DMS79 (cell line): Measurements from ENCODE around the gene PRKG2.
"Not testable (repeated sequence)": the region's sequence is repeated elsewhere in the genome, so short reads cannot be mapped to it uniquely, and the experiment has no call there.

ENCODE experiments used
- DNase-seq: peaks from one replicate; lab custom pipeline; 2025; lab: John Stamatoyannopoulos, UW

The PRKG2 gene, protein sequence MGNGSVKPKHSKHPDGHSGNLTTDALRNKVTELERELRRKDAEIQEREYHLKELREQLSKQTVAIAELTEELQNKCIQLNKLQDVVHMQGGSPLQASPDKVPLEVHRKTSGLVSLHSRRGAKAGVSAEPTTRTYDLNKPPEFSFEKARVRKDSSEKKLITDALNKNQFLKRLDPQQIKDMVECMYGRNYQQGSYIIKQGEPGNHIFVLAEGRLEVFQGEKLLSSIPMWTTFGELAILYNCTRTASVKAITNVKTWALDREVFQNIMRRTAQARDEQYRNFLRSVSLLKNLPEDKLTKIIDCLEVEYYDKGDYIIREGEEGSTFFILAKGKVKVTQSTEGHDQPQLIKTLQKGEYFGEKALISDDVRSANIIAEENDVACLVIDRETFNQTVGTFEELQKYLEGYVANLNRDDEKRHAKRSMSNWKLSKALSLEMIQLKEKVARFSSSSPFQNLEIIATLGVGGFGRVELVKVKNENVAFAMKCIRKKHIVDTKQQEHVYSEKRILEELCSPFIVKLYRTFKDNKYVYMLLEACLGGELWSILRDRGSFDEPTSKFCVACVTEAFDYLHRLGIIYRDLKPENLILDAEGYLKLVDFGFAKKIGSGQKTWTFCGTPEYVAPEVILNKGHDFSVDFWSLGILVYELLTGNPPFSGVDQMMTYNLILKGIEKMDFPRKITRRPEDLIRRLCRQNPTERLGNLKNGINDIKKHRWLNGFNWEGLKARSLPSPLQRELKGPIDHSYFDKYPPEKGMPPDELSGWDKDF

GRCh38 chr4:81214881-81215868 lies at the start of gene PRKG2:
PRKG2 (minus strand) TSS chr4:81215222; CDS start chr4:81205047, 10,175 bp downstream.
- DNase-seq, result no peak

- no peak for DNase-seq
Measured at GRCh38 chr4:81260443-81261101, 45.5 kb upstream of the PRKG2 start.

DNA sequence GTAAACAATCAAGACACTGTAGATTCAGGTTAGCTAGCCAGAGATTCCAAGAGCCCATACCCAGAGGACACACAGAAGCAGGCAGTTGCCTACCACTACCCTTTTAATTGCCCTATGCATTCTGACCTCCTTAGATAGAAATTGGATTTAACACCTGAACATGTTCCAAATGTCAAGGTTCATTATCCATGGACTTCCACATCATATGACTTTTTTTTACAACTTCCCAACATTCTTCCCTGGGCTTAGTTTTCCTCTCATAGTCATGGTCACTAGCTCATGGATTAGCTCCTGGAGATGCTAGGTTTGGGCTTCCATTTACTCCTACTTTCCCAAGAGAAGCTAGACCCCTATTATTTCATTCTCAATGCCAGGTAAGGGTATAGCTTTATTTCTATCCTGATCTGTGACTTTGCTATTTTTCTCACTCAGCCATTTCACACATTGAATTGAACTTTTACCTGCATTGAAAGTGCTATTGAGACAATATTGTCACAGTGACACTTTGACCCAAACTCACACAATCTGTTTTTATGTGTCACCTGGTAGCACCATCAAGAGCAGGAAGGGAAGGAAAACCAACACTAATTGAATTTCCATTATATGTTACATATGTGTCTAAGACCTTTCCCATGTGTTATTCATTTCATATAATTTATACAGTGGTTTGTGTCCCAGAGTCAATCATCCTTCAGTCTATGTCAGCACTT lies 44.0 kb upstream of the PRKG2 start:
- no peak for DNase-seq

- no peak for DNase-seq
Measured at GRCh38 chr4:81257816-81258215, 42.8 kb upstream of the PRKG2 start.

- no peak for DNase-seq
Measured at GRCh38 chr4:81257021-81257420, 42.0 kb upstream of the PRKG2 start.

DNA sequence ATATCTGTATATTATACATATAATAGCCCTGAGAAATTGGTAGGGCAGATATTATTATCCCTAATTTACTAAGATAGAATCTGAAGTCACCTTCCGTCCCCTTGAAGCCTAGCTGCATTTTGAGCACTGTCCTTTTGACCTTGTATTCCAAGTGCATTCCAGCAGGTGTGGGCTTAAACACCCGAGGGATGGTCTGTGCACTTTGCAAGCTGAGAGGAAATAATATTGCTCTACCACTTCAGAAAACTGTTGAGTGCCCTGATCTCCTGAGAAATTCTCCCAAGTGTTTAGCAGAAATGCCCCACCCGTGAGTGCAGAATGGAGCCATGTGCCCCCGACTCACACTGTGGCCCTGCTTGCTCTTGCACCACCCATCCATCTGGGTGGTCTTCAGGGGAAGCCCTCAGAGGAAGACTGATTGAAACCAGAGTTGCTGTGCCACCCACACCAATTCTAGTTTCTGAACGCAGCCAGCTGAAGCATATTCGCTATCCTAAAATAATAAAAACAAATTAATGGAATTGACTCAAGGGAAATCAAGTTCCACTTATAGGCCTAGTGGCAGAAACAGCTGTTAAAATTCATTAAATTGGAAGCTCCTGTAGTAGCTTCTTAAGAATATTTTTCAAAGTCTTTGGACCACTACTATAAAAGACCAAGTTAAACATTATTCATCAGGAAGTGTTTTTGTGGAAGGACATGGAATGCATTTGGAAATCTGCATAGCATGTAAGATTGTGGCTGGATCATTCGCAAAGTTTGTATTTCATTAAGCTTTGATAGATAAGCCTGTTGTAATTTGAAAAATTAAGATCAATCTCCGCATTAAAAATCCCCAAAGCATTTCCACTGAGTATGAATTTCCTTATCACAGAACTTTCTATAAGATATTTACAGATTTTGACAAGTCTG lies 41.3 kb upstream of the PRKG2 start:
- no peak for DNase-seq

DNA sequence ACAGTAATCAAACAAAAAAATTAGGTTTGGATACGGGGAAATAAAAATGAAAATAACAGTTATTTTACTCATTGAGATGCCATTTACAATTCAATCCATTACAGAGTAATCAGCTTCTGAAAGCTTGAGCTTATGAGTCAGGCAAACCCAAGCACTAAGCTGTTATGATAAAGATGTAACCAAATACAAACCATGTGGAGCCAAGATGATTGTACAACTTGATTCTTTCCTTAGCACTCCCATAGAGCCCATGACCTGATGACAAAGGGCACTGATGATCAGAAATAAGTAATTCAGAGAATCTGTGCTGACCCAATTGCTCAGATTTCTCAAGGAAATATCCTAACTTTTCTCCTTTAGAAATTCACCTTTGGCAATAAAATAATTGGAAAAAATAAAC lies 40.5 kb upstream of the PRKG2 start:
- no peak for DNase-seq

GRCh38 chr4:81250430-81250829 lies 35.4 kb upstream of the PRKG2 start:
- no peak for DNase-seq

GRCh38 chr4:81245218-81246009 lies 30.4 kb upstream of the PRKG2 start:
- DNase-seq, result no peak

DNA sequence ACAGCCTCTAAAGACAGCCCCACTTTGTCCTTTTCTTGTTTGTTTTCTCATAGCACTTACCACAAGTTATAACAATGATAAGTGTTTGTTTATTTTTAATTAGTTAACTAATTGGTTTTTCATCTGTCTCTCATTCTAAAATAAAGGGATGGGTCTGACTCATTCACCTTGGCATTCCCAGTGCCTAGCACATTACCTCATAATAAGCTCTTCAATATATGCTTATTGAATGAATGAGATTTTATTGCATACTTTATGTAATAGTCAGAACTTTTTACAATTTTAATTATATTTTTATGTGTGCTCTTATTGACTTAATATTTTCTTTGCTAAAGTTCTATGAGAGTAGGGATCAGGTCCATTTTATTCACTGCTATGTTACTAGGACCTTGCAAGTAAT lies 22.8 kb upstream of the PRKG2 start:
- DNase-seq, result no peak

GRCh38 chr4:81235982-81236749 lies 21.1 kb upstream of the PRKG2 start:
- no peak for DNase-seq

DNA sequence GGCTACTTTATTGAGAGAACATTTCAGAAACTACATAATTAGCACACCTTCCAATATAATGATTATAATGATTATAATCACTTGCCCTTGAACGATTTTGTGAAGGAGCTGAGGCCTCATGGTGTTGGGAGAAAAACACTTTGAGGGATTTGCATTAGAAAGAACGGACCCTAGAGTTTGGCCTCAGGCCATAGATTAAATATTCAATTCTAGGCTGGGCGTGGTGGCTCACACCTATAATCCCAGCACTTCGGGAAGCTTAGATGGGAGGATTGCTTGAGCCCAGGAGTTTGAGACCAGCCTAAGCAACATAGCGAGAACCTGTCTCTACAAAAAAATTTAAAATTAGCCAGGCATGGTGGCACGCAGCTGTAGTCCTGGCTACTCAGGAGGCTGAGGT lies 12.9 kb upstream of the PRKG2 start:
- no peak for DNase-seq

- DNase-seq, result no peak
Measured at GRCh38 chr4:81227138-81227537, 12.1 kb upstream of the PRKG2 start.

- DNase-seq, result no peak
Measured at GRCh38 chr4:81225252-81225651, 10.2 kb upstream of the PRKG2 start.

DNA sequence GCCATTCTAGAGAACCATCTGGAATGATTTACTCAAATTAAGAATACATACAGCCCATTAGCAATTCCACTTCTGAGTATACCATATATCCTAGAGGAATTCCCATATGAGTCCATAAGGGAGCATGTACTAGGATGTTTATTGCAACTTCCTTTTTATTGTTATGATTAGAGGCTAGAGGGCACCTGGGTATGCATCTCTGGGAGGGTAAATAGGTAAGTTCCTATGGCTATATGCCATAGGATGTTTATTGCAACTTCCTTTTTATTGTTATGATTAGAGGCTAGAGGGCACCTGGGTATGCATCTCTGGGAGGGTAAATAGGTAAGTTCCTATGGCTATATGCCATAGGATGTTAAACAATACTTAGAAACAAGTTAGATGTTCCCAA lies 7.1 kb upstream of the PRKG2 start:
- DNase-seq, result not testable (repeated sequence)

GRCh38 chr4:81221303-81222081 lies 6.5 kb upstream of the PRKG2 start:
- no peak for DNase-seq

DNA sequence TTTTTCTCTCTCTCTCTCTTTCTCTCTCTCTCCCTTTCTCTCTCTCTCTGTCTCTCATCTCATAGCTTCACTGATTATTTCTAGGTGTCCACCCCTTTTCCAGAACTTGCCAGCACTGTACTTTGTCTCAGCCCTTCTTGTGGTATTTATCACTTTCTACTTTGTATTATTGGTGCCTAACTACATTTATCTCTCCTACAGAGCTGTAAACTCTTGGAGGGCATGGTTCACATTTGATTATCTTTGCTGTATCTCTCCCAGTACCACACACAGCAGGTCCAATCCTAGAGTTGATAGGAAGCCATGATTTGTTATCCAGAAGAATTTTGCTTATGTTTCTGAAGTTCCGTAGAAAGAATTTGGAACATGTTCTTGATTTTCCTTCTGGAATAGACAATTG lies 5.2 kb upstream of the PRKG2 start:
- DNase-seq, result no peak

DNA sequence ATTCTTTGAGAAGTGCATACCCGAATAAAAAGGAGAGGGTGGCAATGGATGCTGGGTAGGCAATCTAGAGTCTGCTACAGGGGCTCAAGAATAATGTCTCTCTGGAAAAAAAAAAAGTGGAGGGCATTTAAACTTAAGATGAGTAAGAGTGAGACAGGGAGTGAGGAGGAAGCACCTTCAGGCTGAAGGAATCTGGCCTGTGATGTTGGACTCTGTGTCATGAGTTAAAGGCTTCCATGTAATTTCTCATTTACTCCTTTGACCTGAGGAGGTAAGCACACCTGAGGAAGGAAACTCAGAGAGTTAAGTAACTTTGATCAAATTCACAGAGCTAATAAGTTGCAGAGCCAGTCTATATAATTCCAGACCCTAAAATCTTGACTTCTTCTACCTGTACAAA lies 3.2 kb upstream of the PRKG2 start:
- DNase-seq, result no peak
